Stimulated activated CD8-positive, alpha-beta memory T cell treated with anti-CD3 and anti-CD28 coated beads, Interleukin-7, amount 100 ng/mL, for 48 hours (primary cell): Measurements from ENCODE around the gene DPYD.

ENCODE experiments used
- DNase-seq, 2 donors: peaks; one replicate each; pipeline ENCODE4 v3.0.0-alpha.2; 2020; ENCODE audit warnings: low read depth in 1 of 2; ENCODE audit errors: extremely low read depth in 1 of 2

DPYD gene

GRCh38 chr1:97560714-97561113, 360.1 kb downstream of the DPYD start:
- no peak for DNase-seq

GRCh38 chr1:97553971-97554370, 366.9 kb downstream of the DPYD start:
- no peak for DNase-seq

- no peak for DNase-seq
These were observed 369.7 kb downstream of the DPYD start for GRCh38 chr1:97551113-97551512.

GRCh38 chr1:97545446-97545845, 375.4 kb downstream of the DPYD start:
- no peak for DNase-seq

GRCh38 chr1:97540346-97540888, 380.4 kb downstream of the DPYD start:
- DNase-seq: no peak

GRCh38 chr1:97538113-97538512, 382.7 kb downstream of the DPYD start:
- no peak for DNase-seq

- DNase-seq: no peak
These were observed 387.5 kb downstream of the DPYD start for GRCh38 chr1:97533358-97533757.

- DNase-seq: no peak
These were observed 391.2 kb downstream of the DPYD start for GRCh38 chr1:97529600-97529999.

GRCh38 chr1:97524211-97524610, 396.6 kb downstream of the DPYD start:
- DNase-seq: no peak

GRCh38 chr1:97516588-97516987, 404.2 kb downstream of the DPYD start:
- DNase-seq: no peak

- DNase-seq: no peak
These were observed 412.1 kb downstream of the DPYD start for GRCh38 chr1:97508653-97509218.

GRCh38 chr1:97507863-97508262, 413.0 kb downstream of the DPYD start:
- DNase-seq: no peak

- DNase-seq: no peak
These were observed 414.5 kb downstream of the DPYD start for GRCh38 chr1:97506368-97506767.

- DNase-seq: no peak
These were observed 415.0 kb downstream of the DPYD start for GRCh38 chr1:97505816-97506215.

GRCh38 chr1:97505289-97505688, 415.5 kb downstream of the DPYD start:
- no peak for DNase-seq

- DNase-seq: no peak
These were observed 418.5 kb downstream of the DPYD start for GRCh38 chr1:97502360-97502759.

GRCh38 chr1:97501628-97502027, 419.2 kb downstream of the DPYD start:
- DNase-seq: no peak

- DNase-seq: no peak
These were observed 420.1 kb downstream of the DPYD start for GRCh38 chr1:97500760-97501159.

- no peak for DNase-seq
These were observed 421.2 kb downstream of the DPYD start for GRCh38 chr1:97499667-97500066.

- DNase-seq: no peak
These were observed 431.0 kb downstream of the DPYD start for GRCh38 chr1:97489834-97490233.

GRCh38 chr1:97488530-97488929, 432.3 kb downstream of the DPYD start:
- no peak for DNase-seq

- no peak for DNase-seq
These were observed 438.8 kb downstream of the DPYD start for GRCh38 chr1:97482022-97482421.

GRCh38 chr1:97467445-97467844, 453.4 kb downstream of the DPYD start:
- DNase-seq: no peak
